Measurements from ENCODE around the gene NFIB. TPM values are rescaled to one million over a fixed set of nuclear protein-coding genes. Genes with fewer than 3 reads are reported as not detected.

The NFIB gene
- polyA plus RNA-seq, 1 experiment, result 0.47 TPM

DNA sequence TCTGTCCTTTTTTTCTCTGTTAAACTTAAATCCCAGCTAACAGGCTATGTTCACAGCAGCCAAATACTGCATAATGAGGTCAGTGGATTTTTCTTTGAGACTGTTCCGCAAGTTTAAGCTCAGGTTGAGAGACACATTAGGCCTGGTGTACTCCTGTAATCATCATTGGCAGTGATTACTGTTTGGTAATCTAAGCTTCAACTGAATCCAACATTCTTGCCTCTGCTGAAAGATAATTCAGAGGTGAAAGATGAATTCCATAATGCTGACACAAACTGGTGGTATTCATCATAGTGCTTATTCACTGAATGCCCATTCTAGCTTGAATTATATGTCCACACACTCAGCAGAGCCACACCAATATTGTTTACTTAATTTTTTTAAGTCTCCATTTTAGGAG, 108.5 kb downstream of the NFIB start:
- peak; percentile 6 for DNase-seq (ENCODE audit: low read depth)
- CTCF ChIA-PET, result interaction anchor here (0.8 kb wide), 1 partner anchor 10 kb away, joined by 3 read pairs; no protein-coding TSS in a partner anchor
- H3K36me3 ChIP-seq (ENCODE audit: control insufficient read depth, insufficient read depth, low read length), result no peaks in the 10 kb centered on the region
- H3K4me3 ChIP-seq (ENCODE audit: low read depth, low read length), result no peak overlapping the region
- no peak for TF ChIP-seq CTCF (IDR thresholded peaks at IDR 0.05; ENCODE audit: insufficient read depth, low read depth, low read length)
- H3K27me3 ChIP-seq (ENCODE audit: control insufficient read depth, insufficient read depth, low read length), result no peaks in the 10 kb centered on the region
- POLR2A ChIA-PET, result no interaction called here

DNA sequence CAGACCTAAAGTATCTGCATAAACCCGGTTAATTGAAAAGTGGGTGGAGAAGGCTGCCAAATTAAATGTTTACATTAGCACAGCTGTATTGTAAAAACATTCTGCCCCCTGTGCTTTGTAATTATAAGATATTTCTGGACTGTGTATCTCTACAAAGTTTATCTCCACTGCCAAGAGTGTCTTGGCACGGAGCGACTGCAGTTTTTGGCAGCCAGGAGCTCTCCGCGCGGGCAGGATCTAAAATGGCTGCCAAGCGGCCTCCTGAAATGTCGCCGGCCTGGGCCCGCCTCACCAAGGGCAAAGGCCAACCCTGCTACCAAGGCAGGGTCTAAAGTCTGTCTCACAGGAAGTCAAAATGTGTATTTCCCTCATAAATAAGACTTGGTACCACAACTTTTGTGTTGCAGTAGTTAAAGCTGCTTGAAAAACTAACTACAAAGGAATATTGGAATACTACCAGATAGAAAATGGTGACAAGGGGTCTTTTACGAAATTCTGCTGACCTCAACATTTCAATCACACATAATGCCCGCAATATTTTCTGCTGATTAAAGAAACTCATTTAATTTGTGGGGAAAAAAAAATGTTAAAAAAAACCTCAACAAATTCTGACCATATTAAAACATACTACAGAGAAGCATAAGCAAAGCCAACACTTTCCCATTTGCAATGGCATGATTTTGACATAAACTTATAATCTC, 110.4 kb downstream of the NFIB start:
- ChIA-PET POLR2A (no interaction called here), CTCF (interaction anchor here (1.2 kb wide), 1 partner anchor 23 kb away, joined by 3 read pairs; no protein-coding TSS in a partner anchor)
- no peaks in the 10 kb centered on the region for H3K36me3 ChIP-seq (ENCODE audit: control insufficient read depth, insufficient read depth, low read length)
- no peak for TF ChIP-seq CTCF (IDR thresholded peaks at IDR 0.05; ENCODE audit: insufficient read depth, low read depth, low read length)
- H3K4me3 ChIP-seq (ENCODE audit: low read depth, low read length), result no peak overlapping the region
- no peaks in the 10 kb centered on the region for H3K27me3 ChIP-seq (ENCODE audit: control insufficient read depth, insufficient read depth, low read length)
- no peak for DNase-seq (ENCODE audit: low read depth)

- no peak for TF ChIP-seq CTCF (IDR thresholded peaks at IDR 0.05; ENCODE audit: insufficient read depth, low read depth, low read length)
- ChIA-PET POLR2A (no interaction called here), CTCF (interaction anchor here (1.0 kb wide), 1 partner anchor 154 kb away, joined by 3 read pairs; no protein-coding TSS in a partner anchor)
- H3K4me3 ChIP-seq (ENCODE audit: low read depth, low read length), result no peak overlapping the region
- H3K36me3 ChIP-seq (ENCODE audit: control insufficient read depth, insufficient read depth, low read length), result no peaks in the 10 kb centered on the region
- DNase-seq (ENCODE audit: low read depth), result no peak
- H3K27me3 ChIP-seq (ENCODE audit: control insufficient read depth, insufficient read depth, low read length), result no peaks in the 10 kb centered on the region
Measured at GRCh38 chr9:14198841-14199455, 115.0 kb downstream of the NFIB start.

DNA sequence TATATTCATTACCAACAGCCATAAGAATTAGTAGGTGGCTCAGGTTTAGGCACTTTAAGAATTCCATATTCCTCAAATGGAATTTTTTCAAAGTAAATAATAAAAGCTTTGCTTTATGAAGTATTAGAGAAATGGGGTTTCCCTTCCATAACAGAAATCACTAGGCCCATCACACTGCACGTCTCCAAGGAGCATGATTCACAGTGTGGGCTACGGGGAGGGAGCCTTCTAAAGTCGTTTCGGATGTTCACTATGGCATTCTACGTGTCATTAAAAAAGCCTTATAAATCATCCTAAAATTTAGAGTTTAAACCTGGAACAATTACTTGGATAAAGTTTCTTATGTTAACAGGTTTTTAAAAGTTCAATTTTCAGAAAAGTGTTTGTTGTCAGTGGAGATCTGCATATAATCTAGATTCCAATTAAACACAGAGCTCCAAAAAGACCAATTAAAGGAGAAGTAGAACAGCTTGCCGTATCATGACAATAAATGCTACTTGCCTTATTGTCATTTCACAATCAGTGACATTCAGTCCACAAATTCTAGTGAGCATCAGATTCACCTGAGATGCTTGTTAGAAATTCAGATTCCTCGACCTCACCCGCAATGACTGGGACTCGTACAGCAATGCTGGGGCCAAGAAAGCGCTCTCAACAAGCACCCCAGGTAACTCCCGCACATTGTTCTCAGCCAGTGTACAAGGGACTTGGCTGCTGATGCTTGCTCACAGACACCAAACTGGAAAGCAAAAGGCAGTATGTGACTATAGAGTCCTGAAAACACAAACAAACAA, 115.7 kb downstream of the NFIB start:
- CTCF ChIA-PET, result no interaction called here
- TF ChIP-seq CTCF (IDR thresholded peaks at IDR 0.05; ENCODE audit: insufficient read depth, low read depth, low read length), result no peak
- H3K4me3 ChIP-seq (ENCODE audit: low read depth, low read length), result no peak overlapping the region
- no peak for DNase-seq (ENCODE audit: low read depth)
- POLR2A ChIA-PET, result no interaction called here
- no peaks in the 10 kb centered on the region for H3K27me3 ChIP-seq (ENCODE audit: control insufficient read depth, insufficient read depth, low read length)
- H3K36me3 ChIP-seq (ENCODE audit: control insufficient read depth, insufficient read depth, low read length), result no peaks in the 10 kb centered on the region

DNA sequence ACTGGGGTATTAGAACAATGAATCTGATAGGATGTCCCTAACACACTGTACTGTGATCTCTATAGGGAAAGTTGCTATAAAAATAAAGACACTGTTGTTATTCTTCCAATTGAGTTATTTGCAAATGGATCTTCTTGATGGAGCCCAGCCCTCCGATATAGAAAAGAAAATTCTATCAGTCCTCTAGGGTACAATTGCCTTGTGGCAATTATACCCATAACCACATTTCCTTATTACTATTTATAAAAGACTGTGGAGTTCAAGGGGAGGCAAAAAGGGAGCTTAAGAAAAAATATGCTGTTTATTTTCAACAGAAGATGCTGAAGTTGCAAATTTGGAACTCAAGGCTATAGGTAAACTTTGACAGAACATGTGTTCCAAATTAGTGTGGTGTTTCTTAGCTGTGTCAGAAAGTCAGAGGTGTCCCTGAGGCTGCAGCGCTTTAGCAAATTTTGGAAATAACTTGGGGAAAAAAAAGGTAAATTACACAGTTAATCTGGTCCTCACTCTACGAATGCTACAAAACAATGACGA, 116.5 kb downstream of the NFIB start:
- TF ChIP-seq CTCF (IDR thresholded peaks at IDR 0.05; ENCODE audit: insufficient read depth, low read depth, low read length), result no peak
- CTCF ChIA-PET, result no interaction called here

More for the DNA sequence above, 116.5 kb downstream of the NFIB start:
- Histone ChIP-seq H3K36me3 (ENCODE audit: control insufficient read depth, insufficient read depth, low read length) (no peaks in the 10 kb centered on the region), H3K27me3 (ENCODE audit: control insufficient read depth, insufficient read depth, low read length) (no peaks in the 10 kb centered on the region), H3K4me3 (ENCODE audit: low read depth, low read length) (no peak overlapping the region)
- DNase-seq (ENCODE audit: low read depth), result no peak
- POLR2A ChIA-PET, result no interaction called here

Measured in BJ (cell line).